Prostate gland (tissue), 2 donors: ENCODE data around the gene ORMDL3.

Source experiments
- CTCF ChIP-seq, 4 experiments: fragments of 200-600 bp in 2 of 4; fragments of 450-650 bp in 2 of 4; sonication (generic) in 2 of 4; IDR thresholded peaks; 1 replicate in 3 of 4; 2 replicates in 1 of 4; pipeline ENCODE4 v1.5.1; 2016 to 2019; ENCODE audit warnings: antibody characterized with exemption in 4 of 4, mild to moderate bottlenecking in 2 of 4, moderate library complexity in 2 of 4
- POLR2A ChIP-seq: fragments of 450-650 bp; IDR thresholded peaks from one replicate; pipeline ENCODE4 v1.6.1; 2016; ENCODE audit warnings: antibody characterized with exemption, mild to moderate bottlenecking

- no peak for TF ChIP-seq CTCF (IDR thresholded peaks at IDR 0.05)
- TF ChIP-seq POLR2A: no peak
Observed at GRCh38 chr17:39951924-39952679, 24.7 kb upstream of the ORMDL3 start.
